Astrocyte of the cerebellum (primary cell): Measurements from ENCODE around the gene NUP54.

ENCODE experiments used
- DNase-seq: peaks from one replicate; pipeline ENCODE4 v3.0.0-alpha.2; 2011; ENCODE audit warnings: low read depth
- H3K4me3 ChIP-seq: 2 replicates; pipeline ENCODE4 v1.5.1; 2011; ENCODE audit warnings: mild to moderate bottlenecking, low read depth, low read length, moderate library complexity
- CTCF ChIP-seq: IDR thresholded peaks from 2 replicates; pipeline ENCODE4 v1.5.1; 2012; ENCODE audit warnings: low read length, low read depth, moderate library complexity, mild to moderate bottlenecking; ENCODE audit errors: missing control alignments
- in situ Hi-C: cut with HindIII; loops from 2 replicates; pipeline ENCODE4 v1.10.0; 2017; ENCODE audit warnings: low sequenced_read_pairs

NUP54 gene

GRCh38 chr4:76095568-76095967 is 52.6 kb downstream of the NUP54 start:
- in situ Hi-C loops, result no loop called here
- H3K4me3 ChIP-seq, result no peak overlapping the region
- no peak for TF ChIP-seq CTCF
- DNase-seq, result no peak

GRCh38 chr4:76091052-76091451 is 57.1 kb downstream of the NUP54 start:
- no peak overlapping the region for H3K4me3 ChIP-seq
- DNase-seq, result no peak
- TF ChIP-seq CTCF, result no peak
- in situ Hi-C loops, result no loop called here

GRCh38 chr4:76090241-76090691 is 57.9 kb downstream of the NUP54 start:
- no peak for DNase-seq
- in situ Hi-C loops, result no loop called here
- no peak overlapping the region for H3K4me3 ChIP-seq
- TF ChIP-seq CTCF, result no peak

GRCh38 chr4:76088719-76089118 is 59.5 kb downstream of the NUP54 start:
- in situ Hi-C loops, result no loop called here
- TF ChIP-seq CTCF, result no peak
- no peak for DNase-seq
- H3K4me3 ChIP-seq, result no peak overlapping the region

GRCh38 chr4:76087007-76087769 is 61.0 kb downstream of the NUP54 start:
- TF ChIP-seq CTCF, result peak; percentile 71
- H3K4me3 ChIP-seq, result no peak overlapping the region
- in situ Hi-C loops, result no loop called here
- DNase-seq, result peak; percentile 16

- TF ChIP-seq CTCF, result no peak
- no peak overlapping the region for H3K4me3 ChIP-seq
- in situ Hi-C loops, result loop anchor here (5.0 kb wide), 1 partner anchor 92 kb away; the partner anchor contains the start of gene SDAD1
- no peak for DNase-seq
Observed at GRCh38 chr4:76084542-76084941, 63.7 kb downstream of the NUP54 start.
